GM19324 (cell line): ENCODE measurements around the gene DGKA.
A peak's percentile ranks its signal among the peaks of the same experiment; 100 is the strongest.
"Not testable (repeated sequence)": the region's sequence is repeated elsewhere in the genome, so short reads cannot be mapped to it uniquely, and the experiment has no call there.

Experiments
- ATAC-seq: cut with Tn5 transposase; IDR thresholded peaks from one replicate; pipeline ENCODE4 v1.9.1; 2021; ENCODE audit warnings: mild to moderate bottlenecking, moderate library complexity; ENCODE audit not compliant: unreplicated experiment, low FRiP score

The DGKA gene

GRCh38 chr12:55995366-55995765 lies 64.4 kb downstream of the DGKA start:
- no peak for ATAC-seq

GRCh38 chr12:55996201-55996714 lies 65.3 kb downstream of the DGKA start:
- no peak for ATAC-seq

GRCh38 chr12:55996715-55997534 lies 66.0 kb downstream of the DGKA start, which contains the start of gene SUOX:
Gene SUOX (plus strand): TSS chr12:55997276. CDS start chr12:56002222, 4,946 bp downstream.
- peak; percentile 98 for ATAC-seq

GRCh38 chr12:55997535-55997859 lies 66.5 kb downstream of the DGKA start:
- peak; percentile 8 for ATAC-seq

GRCh38 chr12:55999522-55999921 lies 68.6 kb downstream of the DGKA start:
- ATAC-seq: not testable (repeated sequence)

GRCh38 chr12:55999999-56000540 lies 69.1 kb downstream of the DGKA start:
- not testable (repeated sequence) for ATAC-seq

- ATAC-seq: no peak
Observed at GRCh38 chr12:56001487-56002100, 70.6 kb downstream of the DGKA start.

- ATAC-seq: not testable (repeated sequence)
Observed at GRCh38 chr12:56003376-56003775, 72.4 kb downstream of the DGKA start.
